HCT116 (cell line): Measurements from ENCODE around the gene MMP26. TPM values are rescaled to one million over a fixed set of nuclear protein-coding genes. Genes with fewer than 3 reads are reported as not detected.

Experiments
- ATAC-seq: fragments of 200-7000 bp; cut with Tn5 transposase; 2 replicates; pipeline ENCODE4 v1.9.1; 2020; ENCODE audit warnings: mild to moderate bottlenecking, moderate library complexity
- BruUV-seq: library from RNA; stranded (reverse); fragments of 400-500 nt; replicated peaks from 2 replicates; lab custom pipeline; 2021; lab: Mats Ljungman, UMichigan
- CTCF ChIA-PET: fragments of 300-600 bp; sonication (Branson Sonifier 250); formaldehyde crosslinking; loops from one replicate; lab custom pipeline; 2021; ENCODE audit warnings: antibody characterized with exemption; lab: Charles Lee
- POLR2A ChIA-PET: fragments of 300-600, 350-600 bp; sonication (Branson Sonifier 250); formaldehyde crosslinking; loops from one replicate; lab custom pipeline; 2021; ENCODE audit warnings: antibody characterized with exemption; lab: Charles Lee
- RAD21 ChIA-PET, 2 experiments: fragments of 300-600 bp; sonication (Branson Sonifier 250); formaldehyde crosslinking; loops; one replicate each; lab custom pipeline; 2023; ENCODE audit warnings: low total read pairs in 2 of 2; ENCODE audit not compliant: uncharacterized antibody in 2 of 2, unreplicated experiment in 2 of 2, low non-redundant PET in 1 of 2; lab: Charles Lee
- DNase-seq: peaks from one replicate; pipeline ENCODE4 v3.0.0-alpha.2; 2010; ENCODE audit warnings: low read depth, low spot score
- H2AFZ ChIP-seq: fragments of 200-600 bp; shearing (Covaris generic), sonication (generic); 2 replicates; pipeline ENCODE4 v1.6.1; 2017; ENCODE audit warnings: low read depth, mixed run types, mixed read lengths, antibody characterized with exemption, low read length; ENCODE audit not compliant: poor library complexity, severe bottlenecking
- H3K27ac ChIP-seq: 2 replicates; pipeline ENCODE4 v1.5.1; 2012; ENCODE audit warnings: low read depth, low read length
- H3K27me3 ChIP-seq: fragments of 200-600 bp; sonication (generic); 2 replicates; pipeline ENCODE4 v1.6.1; 2016; ENCODE audit warnings: mixed run types, low read length, mixed read lengths; ENCODE audit not compliant: insufficient read depth
- H3K36me3 ChIP-seq, 2 experiments: fragments of 200-500 bp in 1 of 2; fragments of 200-600 bp in 1 of 2; sonication (Bioruptor generic) in 1 of 2; sonication (generic) in 1 of 2; 2 replicates each; pipeline versions ENCODE4 v1.5.1 to v1.6.1; 2014 to 2016; ENCODE audit warnings: low read length in 2 of 2, inconsistent platforms in 1 of 2, mixed read lengths in 1 of 2, mixed run types in 1 of 2; ENCODE audit not compliant: insufficient read depth in 2 of 2, control insufficient read depth in 1 of 2
- H3K4me1 ChIP-seq, 2 experiments: fragments of 200-600 bp in 1 of 2; sonication (generic) in 1 of 2; 2 replicates each; pipeline versions ENCODE4 v1.5.1 to v1.6.1; 2012 to 2017; ENCODE audit warnings: low read length in 2 of 2, inconsistent platforms in 1 of 2, mild to moderate bottlenecking in 1 of 2, mixed read lengths in 1 of 2, mixed run types in 1 of 2, moderate library complexity in 1 of 2; ENCODE audit not compliant: insufficient read depth in 2 of 2, control insufficient read depth in 1 of 2
- H3K4me2 ChIP-seq: fragments of 200-600 bp; sonication (generic); 2 replicates; pipeline ENCODE4 v1.6.1; 2017; ENCODE audit warnings: mixed run types, low read length, mixed read lengths
- H3K4me3 ChIP-seq, 2 experiments: fragments of 200-600 bp in 1 of 2; sonication (generic) in 1 of 2; replicated peaks in 1 of 2; 2 replicates each; pipeline ENCODE4 v1.5.1; 2011 to 2016; ENCODE audit warnings: low read length in 2 of 2, control low read depth in 1 of 2, low read depth in 1 of 2, mild to moderate bottlenecking in 1 of 2, mixed read lengths in 1 of 2, mixed run types in 1 of 2
- H3K79me2 ChIP-seq: fragments of 200-600 bp; sonication (generic); 2 replicates; pipeline ENCODE4 v1.6.1; 2017; ENCODE audit warnings: mild to moderate bottlenecking, mixed run types, low read length, moderate library complexity, mixed read lengths; ENCODE audit not compliant: insufficient read depth
- H3K9ac ChIP-seq: fragments of 200-600 bp; sonication (generic); 2 replicates; pipeline ENCODE4 v1.6.1; 2016; ENCODE audit warnings: low read length, mixed read lengths
- H3K9me2 ChIP-seq: fragments of 200-600 bp; sonication (generic), shearing (Covaris generic); 2 replicates; pipeline ENCODE4 v1.6.1; 2017; ENCODE audit warnings: mixed run types, mild to moderate bottlenecking, moderate library complexity; ENCODE audit not compliant: insufficient read depth
- H3K9me3 ChIP-seq, 2 experiments: fragments of 200-500 bp in 1 of 2; fragments of 200-600 bp in 1 of 2; sonication (Bioruptor generic) in 1 of 2; sonication (generic) in 1 of 2; 2 replicates each; pipeline ENCODE4 v1.6.1; 2014 to 2017; ENCODE audit warnings: low read length in 2 of 2, mixed read lengths in 2 of 2, inconsistent platforms in 1 of 2, low read depth in 1 of 2, mild to moderate bottlenecking in 1 of 2, mixed run types in 1 of 2, moderate library complexity in 1 of 2; ENCODE audit not compliant: control insufficient read depth in 1 of 2, insufficient read depth in 1 of 2
- H4K20me1 ChIP-seq: fragments of 200-600 bp; sonication (generic), shearing (Covaris generic); 2 replicates; pipeline ENCODE4 v1.6.1; 2017; ENCODE audit warnings: mixed run types, mild to moderate bottlenecking, moderate library complexity; ENCODE audit not compliant: insufficient read depth
- ELF1 ChIP-seq: IDR thresholded peaks from 2 replicates; pipeline ENCODE4 v1.6.1; 2012; ENCODE audit warnings: low read depth, borderline replicate concordance
- FOSL1 ChIP-seq: IDR thresholded peaks from 2 replicates; pipeline ENCODE4 v1.6.1; 2012; ENCODE audit warnings: low read depth
- YY1 ChIP-seq: IDR thresholded peaks from 2 replicates; pipeline ENCODE4 v1.6.1; 2011; ENCODE audit warnings: low read length, low read depth, moderate library complexity, mild to moderate bottlenecking; ENCODE audit not compliant: insufficient replicate concordance; ENCODE audit errors: extremely low read depth
- ZNF274 ChIP-seq: fragments of 200-500 bp; sonication (Bioruptor generic); IDR thresholded peaks from 2 replicates; pipeline ENCODE4 v1.6.1; 2014; ENCODE audit warnings: mild to moderate bottlenecking, low read depth, low read length, inconsistent platforms
- intact Hi-C: fragments of 100-400 bp; cut with micrococcal nuclease; formaldehyde crosslinking; loops from 2 replicates; pipeline ENCODE4 v1.10.0; 2022
- total RNA-seq: library from RNA; stranded (reverse); gene quantifications from one replicate; pipeline ENCODE4 v1.2.1, GENCODE V29; 2021; ENCODE audit not compliant: unreplicated experiment
- TF ChIP-seq, protein P1 (sequence below): IDR thresholded peaks from 2 replicates; pipeline ENCODE4 v1.6.1; 2012
- TF ChIP-seq, protein P2 (sequence below), 3 experiments: fragments of 200-600 bp in 1 of 3; sonication (generic) in 1 of 3; IDR thresholded peaks in 2 of 3; conservative IDR thresholded peaks in 1 of 3; 2 replicates each; pipeline ENCODE4 v1.5.1; 2012 to 2017; ENCODE audit warnings: low read depth in 2 of 3, low read length in 2 of 3, antibody characterized with exemption in 1 of 3, borderline replicate concordance in 1 of 3, control low read depth in 1 of 3, mild to moderate bottlenecking in 1 of 3, mixed read lengths in 1 of 3, mixed run types in 1 of 3, moderate library complexity in 1 of 3; ENCODE audit not compliant: insufficient read depth in 1 of 3
- TF ChIP-seq, protein P3 (sequence below): IDR thresholded peaks from 2 replicates; pipeline ENCODE4 v1.6.1; 2012; ENCODE audit warnings: low read depth

MMP26 gene
- total RNA-seq, 1 experiment from 2014 or later, result not detected

DNA sequence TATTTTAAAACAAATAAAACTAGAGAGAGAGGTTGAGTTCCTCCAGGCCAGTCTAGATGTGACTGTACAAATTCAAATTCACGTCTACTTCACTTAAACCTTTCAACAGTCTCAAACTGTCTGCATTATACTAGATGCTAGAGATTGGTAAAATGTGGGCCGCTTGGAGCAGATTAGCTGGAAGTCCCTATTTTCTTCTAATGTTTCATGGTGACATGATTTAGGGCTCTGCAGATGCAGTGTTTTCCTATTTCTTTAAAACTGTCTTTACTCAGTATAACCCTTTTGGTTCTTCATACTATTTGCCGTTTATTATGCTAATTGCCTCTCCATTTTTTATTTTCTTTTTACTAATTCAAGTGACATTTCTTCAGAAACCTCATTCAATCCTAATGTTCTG, 40.4 kb upstream of the MMP26 start:
- no peaks in the 10 kb centered on the region for H3K4me1 ChIP-seq
- H3K27ac ChIP-seq, result no peak overlapping the region
- H3K36me3 ChIP-seq, result no peaks in the 10 kb centered on the region
- H3K4me2 ChIP-seq, result no peak overlapping the region
- ATAC-seq, result no peak
- no peaks in the 10 kb centered on the region for H3K9me3 ChIP-seq
- H3K27me3 ChIP-seq, result peaks cover 61% of the 10 kb centered on the region
- no peaks in the 10 kb centered on the region for H3K9me2 ChIP-seq
- H4K20me1 ChIP-seq, result no peaks in the 10 kb centered on the region
- no peak overlapping the region for H3K4me3 ChIP-seq
- POLR2A ChIA-PET, result no interaction called here
- BruUV-seq, result no TSS peak
- TF ChIP-seq ZNF274, result no peak
- TF ChIP-seq, protein P1, sequence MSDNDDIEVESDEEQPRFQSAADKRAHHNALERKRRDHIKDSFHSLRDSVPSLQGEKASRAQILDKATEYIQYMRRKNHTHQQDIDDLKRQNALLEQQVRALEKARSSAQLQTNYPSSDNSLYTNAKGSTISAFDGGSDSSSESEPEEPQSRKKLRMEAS, result no peak
- TF ChIP-seq, protein P2, sequence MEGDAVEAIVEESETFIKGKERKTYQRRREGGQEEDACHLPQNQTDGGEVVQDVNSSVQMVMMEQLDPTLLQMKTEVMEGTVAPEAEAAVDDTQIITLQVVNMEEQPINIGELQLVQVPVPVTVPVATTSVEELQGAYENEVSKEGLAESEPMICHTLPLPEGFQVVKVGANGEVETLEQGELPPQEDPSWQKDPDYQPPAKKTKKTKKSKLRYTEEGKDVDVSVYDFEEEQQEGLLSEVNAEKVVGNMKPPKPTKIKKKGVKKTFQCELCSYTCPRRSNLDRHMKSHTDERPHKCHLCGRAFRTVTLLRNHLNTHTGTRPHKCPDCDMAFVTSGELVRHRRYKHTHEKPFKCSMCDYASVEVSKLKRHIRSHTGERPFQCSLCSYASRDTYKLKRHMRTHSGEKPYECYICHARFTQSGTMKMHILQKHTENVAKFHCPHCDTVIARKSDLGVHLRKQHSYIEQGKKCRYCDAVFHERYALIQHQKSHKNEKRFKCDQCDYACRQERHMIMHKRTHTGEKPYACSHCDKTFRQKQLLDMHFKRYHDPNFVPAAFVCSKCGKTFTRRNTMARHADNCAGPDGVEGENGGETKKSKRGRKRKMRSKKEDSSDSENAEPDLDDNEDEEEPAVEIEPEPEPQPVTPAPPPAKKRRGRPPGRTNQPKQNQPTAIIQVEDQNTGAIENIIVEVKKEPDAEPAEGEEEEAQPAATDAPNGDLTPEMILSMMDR (IDR thresholded peaks at IDR 0.05 in 2 of 3, conservative IDR thresholded peaks at IDR 0.05 in 1 of 3; ENCODE audit: borderline replicate concordance in 1 of 3, insufficient read depth in 1 of 3, low read depth in 2 of 3, low read length in 2 of 3), result no peak
- TF ChIP-seq, protein P3, sequence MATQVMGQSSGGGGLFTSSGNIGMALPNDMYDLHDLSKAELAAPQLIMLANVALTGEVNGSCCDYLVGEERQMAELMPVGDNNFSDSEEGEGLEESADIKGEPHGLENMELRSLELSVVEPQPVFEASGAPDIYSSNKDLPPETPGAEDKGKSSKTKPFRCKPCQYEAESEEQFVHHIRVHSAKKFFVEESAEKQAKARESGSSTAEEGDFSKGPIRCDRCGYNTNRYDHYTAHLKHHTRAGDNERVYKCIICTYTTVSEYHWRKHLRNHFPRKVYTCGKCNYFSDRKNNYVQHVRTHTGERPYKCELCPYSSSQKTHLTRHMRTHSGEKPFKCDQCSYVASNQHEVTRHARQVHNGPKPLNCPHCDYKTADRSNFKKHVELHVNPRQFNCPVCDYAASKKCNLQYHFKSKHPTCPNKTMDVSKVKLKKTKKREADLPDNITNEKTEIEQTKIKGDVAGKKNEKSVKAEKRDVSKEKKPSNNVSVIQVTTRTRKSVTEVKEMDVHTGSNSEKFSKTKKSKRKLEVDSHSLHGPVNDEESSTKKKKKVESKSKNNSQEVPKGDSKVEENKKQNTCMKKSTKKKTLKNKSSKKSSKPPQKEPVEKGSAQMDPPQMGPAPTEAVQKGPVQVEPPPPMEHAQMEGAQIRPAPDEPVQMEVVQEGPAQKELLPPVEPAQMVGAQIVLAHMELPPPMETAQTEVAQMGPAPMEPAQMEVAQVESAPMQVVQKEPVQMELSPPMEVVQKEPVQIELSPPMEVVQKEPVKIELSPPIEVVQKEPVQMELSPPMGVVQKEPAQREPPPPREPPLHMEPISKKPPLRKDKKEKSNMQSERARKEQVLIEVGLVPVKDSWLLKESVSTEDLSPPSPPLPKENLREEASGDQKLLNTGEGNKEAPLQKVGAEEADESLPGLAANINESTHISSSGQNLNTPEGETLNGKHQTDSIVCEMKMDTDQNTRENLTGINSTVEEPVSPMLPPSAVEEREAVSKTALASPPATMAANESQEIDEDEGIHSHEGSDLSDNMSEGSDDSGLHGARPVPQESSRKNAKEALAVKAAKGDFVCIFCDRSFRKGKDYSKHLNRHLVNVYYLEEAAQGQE, result no peak
- TF ChIP-seq YY1, result no peak
- no peak for TF ChIP-seq FOSL1
- TF ChIP-seq ELF1, result no peak
- TF ChIP-seq, all 23 proteins: peak for 0
- intact Hi-C loops, result no loop called here
- Histone ChIP-seq H2AFZ (no peak overlapping the region), H3K9ac (no peak overlapping the region), H3K79me2 (no peaks in the 10 kb centered on the region)
- ChIA-PET RAD21 (no interaction called here), CTCF (no interaction called here)
- DNase-seq, result no peak
